Caco-2 (cell line): Measurements from ENCODE around the gene AVEN. TPM values are rescaled to one million over a fixed set of nuclear protein-coding genes. Genes with fewer than 3 reads are reported as not detected.
A peak's percentile ranks its signal among the peaks of the same experiment; 100 is the strongest.

Source experiments
- BruUV-seq: library from RNA; stranded (reverse); fragments of 400-500 nt; replicated peaks from 2 replicates; lab custom pipeline; 2021; lab: Mats Ljungman, UMichigan
- CTCF ChIA-PET: fragments of 300-600 bp; sonication (Branson Sonifier 250); formaldehyde crosslinking; loops from one replicate; lab custom pipeline; 2022; ENCODE audit warnings: antibody characterized with exemption; lab: Charles Lee
- POLR2A ChIA-PET: fragments of 300-600 bp; sonication (Branson Sonifier 250); formaldehyde crosslinking; loops from one replicate; lab custom pipeline; 2022; ENCODE audit warnings: antibody characterized with exemption; lab: Charles Lee
- DNase-seq, 2 experiments: peaks; one replicate each; pipeline versions ENCODE4 v3.0.0 to v3.0.0-alpha.2; 2020 to 2022
- H3K27me3 ChIP-seq: replicated peaks from 2 replicates; pipeline ENCODE4 v1.6.0; 2011; ENCODE audit warnings: low read length; ENCODE audit not compliant: control insufficient read depth, insufficient read depth
- H3K36me3 ChIP-seq: 2 replicates; pipeline ENCODE4 v1.5.1; 2011; ENCODE audit warnings: low read length; ENCODE audit not compliant: control insufficient read depth, insufficient read depth
- H3K4me1 ChIP-seq: fragments of 250-450 bp; sonication (Bioruptor Pico); 2 replicates; pipeline ENCODE4 v1.5.1; 2020; ENCODE audit warnings: mild to moderate bottlenecking
- H3K4me3 ChIP-seq: 2 replicates; pipeline ENCODE4 v1.5.1; 2011; ENCODE audit warnings: low read depth, mild to moderate bottlenecking, control low read depth, low read length
- H3K9me3 ChIP-seq: fragments of 250-450 bp; sonication (Bioruptor Pico); 2 replicates; pipeline ENCODE4 v1.5.1; 2020; ENCODE audit warnings: mild to moderate bottlenecking, moderate library complexity
- H3K27ac Mint-ChIP-seq: one replicate; pipeline ENCODE4 v1.8.0; 2022; ENCODE audit warnings: mixed read lengths; ENCODE audit not compliant: unreplicated experiment
- H3K27me3 Mint-ChIP-seq: one replicate; pipeline ENCODE4 v1.8.0; 2022; ENCODE audit warnings: mixed read lengths; ENCODE audit not compliant: insufficient read depth, unreplicated experiment
- H3K36me3 Mint-ChIP-seq: one replicate; pipeline ENCODE4 v1.8.0; 2022; ENCODE audit warnings: mild to moderate bottlenecking, mixed read lengths; ENCODE audit not compliant: insufficient read depth, unreplicated experiment
- H3K4me1 Mint-ChIP-seq: one replicate; pipeline ENCODE4 v1.8.0; 2022; ENCODE audit warnings: low read depth, mixed read lengths; ENCODE audit not compliant: unreplicated experiment
- H3K4me3 Mint-ChIP-seq: one replicate; pipeline ENCODE4 v1.8.0; 2022; ENCODE audit warnings: mild to moderate bottlenecking, moderate library complexity, mixed read lengths; ENCODE audit not compliant: unreplicated experiment
- H3K9me3 Mint-ChIP-seq: one replicate; pipeline ENCODE4 v1.8.0; 2022; ENCODE audit warnings: mixed read lengths; ENCODE audit not compliant: unreplicated experiment
- intact Hi-C: fragments of 100-400 bp; cut with micrococcal nuclease; formaldehyde crosslinking; loops from one replicate; pipeline ENCODE4 v1.10.0; 2022; ENCODE audit not compliant: unreplicated experiment
- total RNA-seq: library from RNA; stranded (reverse); gene quantifications from 2 replicates; pipeline ENCODE4 v1.2.3, GENCODE V29; 2022
- TF ChIP-seq, protein P1 (sequence below), 2 experiments: fragments of 200-600 bp in 1 of 2; IDR thresholded peaks; 1 replicate in 1 of 2; 2 replicates in 1 of 2; pipeline versions ENCODE4 v1.5.1 to v1.8.0; 2011 to 2022; ENCODE audit warnings: antibody characterized with exemption in 1 of 2, control low read depth in 1 of 2, inconsistent platforms in 1 of 2, low read depth in 1 of 2, low read length in 1 of 2, mild to moderate bottlenecking in 1 of 2, moderate library complexity in 1 of 2; ENCODE audit not compliant: insufficient read depth in 1 of 2, severe bottlenecking in 1 of 2, unreplicated experiment in 1 of 2

Gene AVEN
- total RNA-seq, 1 experiment from 2014 or later: 8.7 TPM

DNA sequence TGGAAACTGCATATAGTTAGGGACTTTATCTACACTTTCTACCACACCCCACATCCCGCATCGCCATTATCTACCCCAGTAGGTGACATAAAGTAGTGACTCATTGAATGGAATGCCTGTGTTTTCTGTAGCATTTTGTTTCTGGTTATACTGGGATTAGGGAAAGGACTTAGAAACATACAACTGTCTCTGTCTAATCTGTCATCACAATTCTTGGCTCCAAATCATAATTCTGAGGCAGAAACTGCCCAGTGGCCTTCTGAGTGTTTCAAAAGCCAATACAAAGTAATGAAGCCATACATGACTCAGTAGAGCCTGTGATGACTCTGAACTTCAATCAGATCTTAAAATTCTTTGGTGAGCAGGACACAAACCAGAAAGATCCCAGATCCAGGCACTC, 186.4 kb downstream of the AVEN start:
- Mint-ChIP-seq H3K36me3 (no peaks in the 10 kb centered on the region), H3K27ac (peak overlapping the region; percentile 17), H3K27me3 (no peaks in the 10 kb centered on the region), H3K9me3 (no peaks in the 10 kb centered on the region), H3K4me3 (no peak overlapping the region), H3K4me1 (peaks cover 10% of the 10 kb centered on the region)
- TF ChIP-seq, protein P1, sequence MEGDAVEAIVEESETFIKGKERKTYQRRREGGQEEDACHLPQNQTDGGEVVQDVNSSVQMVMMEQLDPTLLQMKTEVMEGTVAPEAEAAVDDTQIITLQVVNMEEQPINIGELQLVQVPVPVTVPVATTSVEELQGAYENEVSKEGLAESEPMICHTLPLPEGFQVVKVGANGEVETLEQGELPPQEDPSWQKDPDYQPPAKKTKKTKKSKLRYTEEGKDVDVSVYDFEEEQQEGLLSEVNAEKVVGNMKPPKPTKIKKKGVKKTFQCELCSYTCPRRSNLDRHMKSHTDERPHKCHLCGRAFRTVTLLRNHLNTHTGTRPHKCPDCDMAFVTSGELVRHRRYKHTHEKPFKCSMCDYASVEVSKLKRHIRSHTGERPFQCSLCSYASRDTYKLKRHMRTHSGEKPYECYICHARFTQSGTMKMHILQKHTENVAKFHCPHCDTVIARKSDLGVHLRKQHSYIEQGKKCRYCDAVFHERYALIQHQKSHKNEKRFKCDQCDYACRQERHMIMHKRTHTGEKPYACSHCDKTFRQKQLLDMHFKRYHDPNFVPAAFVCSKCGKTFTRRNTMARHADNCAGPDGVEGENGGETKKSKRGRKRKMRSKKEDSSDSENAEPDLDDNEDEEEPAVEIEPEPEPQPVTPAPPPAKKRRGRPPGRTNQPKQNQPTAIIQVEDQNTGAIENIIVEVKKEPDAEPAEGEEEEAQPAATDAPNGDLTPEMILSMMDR (IDR thresholded peaks at IDR 0.05; ENCODE audit: insufficient read depth in 1 of 2, low read depth in 1 of 2, low read length in 1 of 2, severe bottlenecking in 1 of 2, unreplicated experiment in 1 of 2): no peak
- intact Hi-C loops: no loop called here
- Histone ChIP-seq H3K4me3 (no peak overlapping the region), H3K36me3 (no peaks in the 10 kb centered on the region), H3K27me3 (no peaks in the 10 kb centered on the region), H3K9me3 (no peaks in the 10 kb centered on the region), H3K4me1 (peaks cover 17% of the 10 kb centered on the region)
- POLR2A ChIA-PET: no interaction called here
- CTCF ChIA-PET: no interaction called here
- DNase-seq: peak in 1 of 2 experiments; percentile 44
- BruUV-seq: no TSS peak

DNA sequence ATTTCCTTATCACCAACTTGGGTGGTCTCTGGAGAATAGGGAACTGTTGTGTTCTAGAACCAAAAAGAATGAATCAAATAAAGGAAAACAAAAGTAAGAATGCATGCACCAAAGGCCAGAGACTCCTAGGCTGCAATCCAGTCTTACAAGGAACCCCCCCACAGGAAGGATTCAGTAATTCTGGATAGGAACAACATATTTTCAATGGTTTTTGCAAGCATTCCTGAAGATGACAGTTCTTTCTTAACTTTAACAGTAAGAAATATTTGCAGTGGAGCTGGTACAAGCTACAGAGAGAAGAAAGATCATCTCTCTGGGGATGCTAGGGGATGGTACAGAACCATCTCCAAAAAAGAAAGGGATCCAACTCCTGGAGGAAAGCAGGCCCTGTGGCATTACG, 186.9 kb downstream of the AVEN start:
- Mint-ChIP-seq H3K27me3 (no peaks in the 10 kb centered on the region), H3K4me1 (peaks cover 15% of the 10 kb centered on the region), H3K27ac (no peak overlapping the region), H3K9me3 (no peaks in the 10 kb centered on the region), H3K36me3 (no peaks in the 10 kb centered on the region), H3K4me3 (no peak overlapping the region)
- CTCF ChIA-PET: no interaction called here
- no peaks in the 10 kb centered on the region for H3K9me3 ChIP-seq
- DNase-seq: no peak
- BruUV-seq: no TSS peak
- intact Hi-C loops: no loop called here
- H3K4me1 ChIP-seq: peaks cover 17% of the 10 kb centered on the region
- TF ChIP-seq, protein P1 (IDR thresholded peaks at IDR 0.05; ENCODE audit: insufficient read depth in 1 of 2, low read depth in 1 of 2, low read length in 1 of 2, severe bottlenecking in 1 of 2, unreplicated experiment in 1 of 2): no peak
- no peak overlapping the region for H3K4me3 ChIP-seq
- POLR2A ChIA-PET: no interaction called here
- H3K36me3 ChIP-seq: no peaks in the 10 kb centered on the region
- H3K27me3 ChIP-seq: no peaks in the 10 kb centered on the region

DNA sequence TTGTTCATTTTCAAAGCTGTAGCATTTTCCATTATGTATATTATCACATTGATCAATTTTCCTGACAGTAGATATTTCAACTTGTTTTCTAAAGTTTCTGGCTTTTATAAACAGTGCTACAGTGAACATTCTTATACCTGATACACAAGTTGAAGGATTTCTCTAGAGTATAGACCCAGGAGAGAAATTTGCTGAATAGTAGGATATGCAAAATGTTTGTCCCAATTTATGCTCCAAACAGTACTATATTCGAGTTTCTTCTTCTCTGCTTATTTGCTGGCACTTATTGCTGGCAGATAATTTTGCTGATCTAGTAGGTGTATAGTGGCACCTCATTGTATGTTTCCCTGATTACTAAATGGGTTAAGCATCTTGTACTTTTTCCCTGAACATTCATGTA, 187.9 kb downstream of the AVEN start:
- TF ChIP-seq, protein P1 (IDR thresholded peaks at IDR 0.05; ENCODE audit: insufficient read depth in 1 of 2, low read depth in 1 of 2, low read length in 1 of 2, severe bottlenecking in 1 of 2, unreplicated experiment in 1 of 2): no peak
- no peaks in the 10 kb centered on the region for H3K27me3 Mint-ChIP-seq
- no TSS peak for BruUV-seq
- H3K9me3 Mint-ChIP-seq: no peaks in the 10 kb centered on the region
- H3K36me3 ChIP-seq: no peaks in the 10 kb centered on the region
- intact Hi-C loops: no loop called here
- ChIA-PET POLR2A (no interaction called here), CTCF (no interaction called here)
- no peaks in the 10 kb centered on the region for H3K27me3 ChIP-seq
- no peak overlapping the region for H3K27ac Mint-ChIP-seq
- H3K9me3 ChIP-seq: no peaks in the 10 kb centered on the region
- peaks cover 25% of the 10 kb centered on the region for H3K4me1 ChIP-seq
- DNase-seq: no peak
- H3K4me3 ChIP-seq: no peak overlapping the region
- no peak overlapping the region for H3K4me3 Mint-ChIP-seq
- H3K4me1 Mint-ChIP-seq: peaks cover 25% of the 10 kb centered on the region
- no peaks in the 10 kb centered on the region for H3K36me3 Mint-ChIP-seq
